GM12878 (cell line): ENCODE data around the gene NOS3. TPM values are rescaled to one million over a fixed set of nuclear protein-coding genes. Genes with fewer than 3 reads are reported as not detected.

Experiments used
- BMI1 ChIP-seq: fragments of 450-650 bp; IDR thresholded peaks from 2 replicates; pipeline ENCODE4 v1.6.1; 2016; ENCODE audit warnings: mild to moderate bottlenecking, moderate library complexity, borderline replicate concordance
- E2F8 ChIP-seq: fragments of 450-650 bp; IDR thresholded peaks from 2 replicates; pipeline ENCODE4 v1.6.1; 2018; ENCODE audit warnings: mild to moderate bottlenecking, low read depth, moderate library complexity; ENCODE audit not compliant: partially characterized antibody
- EP300 ChIP-seq, 2 experiments: fragments of 150-350 bp in 1 of 2; IDR thresholded peaks; 2 replicates each; pipeline ENCODE4 v1.6.1; 2011 to 2012; ENCODE audit warnings: low read depth in 2 of 2, low read length in 2 of 2, borderline replicate concordance in 1 of 2, improper control_type of control experiment in 1 of 2, inconsistent platforms in 1 of 2; ENCODE audit not compliant: control insufficient read depth in 1 of 2
- FOS ChIP-seq: IDR thresholded peaks from 3 replicates; pipeline ENCODE4 v1.6.1; 2011; ENCODE audit warnings: borderline replicate concordance; ENCODE audit not compliant: insufficient read length; ENCODE audit errors: extremely low read depth
- JUND ChIP-seq: IDR thresholded peaks from 2 replicates; pipeline ENCODE4 v1.6.1; 2012; ENCODE audit warnings: low read depth, mild to moderate bottlenecking, low read length, improper control_type of control experiment, moderate library complexity
- LARP7 ChIP-seq: fragments of 450-650 bp; IDR thresholded peaks from 2 replicates; pipeline ENCODE4 v1.6.1; 2017; ENCODE audit warnings: mild to moderate bottlenecking
- POLR2A ChIP-seq: IDR thresholded peaks from 2 replicates; pipeline ENCODE4 v1.6.1; 2011; ENCODE audit warnings: low read depth, mild to moderate bottlenecking, low read length
- ZNF592 ChIP-seq: fragments of 450-650 bp; IDR thresholded peaks from 2 replicates; pipeline ENCODE4 v1.6.1; 2017; ENCODE audit warnings: mild to moderate bottlenecking, moderate library complexity
- ZSCAN29 ChIP-seq: fragments of 450-650 bp; IDR thresholded peaks from 2 replicates; pipeline ENCODE4 v1.6.1; 2017; ENCODE audit warnings: mild to moderate bottlenecking, moderate library complexity
- polyA plus RNA-seq, 11 experiments: library from polyadenylated mRNA; depleted of rRNA in 4 of 11; unstranded in 6 of 11; stranded (reverse) in 5 of 11; fragments of >200 nt; fragmentation: Nextera tagmentation in 4 of 11; fragmentation: Illumina TruSeq in 1 of 11; extraction: Ambion mirVana in 4 of 11; extraction: Trizol in 1 of 11; gene quantifications; 1 replicate in 1 of 11; 2 replicates in 10 of 11; pipeline versions ENCODE4 v1.2.1 to v1.2.3, GENCODE V29; 2011 to 2016; ENCODE audit warnings: inconsistent platforms in 2 of 11, missing spikeins in 2 of 11, low read depth in 1 of 11
- total RNA-seq, 4 experiments: library from RNA; depleted of rRNA in 3 of 4; stranded (reverse); fragments of >200 nt in 3 of 4; fragmentation: Illumina TruSeq in 1 of 4; extraction: Trizol in 1 of 4; gene quantifications; 2 replicates each; pipeline versions ENCODE4 v1.2.1 to v1.2.3, GENCODE V29; 2013 to 2021

Gene NOS3
- total and polyA plus RNA-seq, 10 of the 15 experiments (the other 5 are each of a cell fraction or from before 2014, with no cell fraction given) = 0.06 to 0.92 (median 0.30) TPM; not detected in 3

GRCh38 chr7:150958062-150958552 lies 32.7 kb upstream of the NOS3 start (continued):
- no peak for TF ChIP-seq E2F8
- no peak for TF ChIP-seq ZNF592
- TF ChIP-seq POLR2A = no peak
- no peak for TF ChIP-seq LARP7
- no peak for TF ChIP-seq JUND
- TF ChIP-seq ZSCAN29 = no peak
- no peak for TF ChIP-seq BMI1
- TF ChIP-seq EP300 (IDR thresholded peaks at IDR 0.05; ENCODE audit: borderline replicate concordance in 1 of 2, control insufficient read depth in 1 of 2, low read depth in 2 of 2, low read length in 2 of 2) = no peak
- TF ChIP-seq FOS = no peak
